GM19395 (cell line): ENCODE data around the gene OSBPL2.

Experiments used
- ATAC-seq: cut with Tn5 transposase; IDR thresholded peaks from one replicate; pipeline ENCODE4 v1.9.1; 2021; ENCODE audit warnings: mild to moderate bottlenecking, moderate library complexity; ENCODE audit not compliant: unreplicated experiment

The OSBPL2 gene

DNA sequence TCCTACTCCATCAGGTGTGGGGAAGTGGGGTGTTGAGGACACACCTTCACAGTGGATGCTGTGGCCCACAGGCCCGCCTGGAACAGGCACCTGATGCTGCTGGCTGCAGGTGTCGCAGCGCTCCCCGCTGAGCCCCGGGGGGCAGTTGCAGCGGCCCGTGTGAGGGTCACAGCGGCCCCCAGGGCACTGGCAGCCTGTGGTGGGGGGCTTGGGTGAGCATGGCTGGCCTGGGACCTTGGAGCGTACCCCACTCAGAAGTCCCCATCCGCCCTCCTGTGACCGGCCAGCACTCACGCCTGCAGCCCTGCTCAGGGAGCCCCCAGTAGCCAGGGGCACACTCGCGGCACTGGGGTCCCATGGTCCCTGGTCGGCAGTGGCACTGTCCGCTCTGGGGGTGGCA lies 83.7 kb downstream of the OSBPL2 start:
- no peak for ATAC-seq

DNA sequence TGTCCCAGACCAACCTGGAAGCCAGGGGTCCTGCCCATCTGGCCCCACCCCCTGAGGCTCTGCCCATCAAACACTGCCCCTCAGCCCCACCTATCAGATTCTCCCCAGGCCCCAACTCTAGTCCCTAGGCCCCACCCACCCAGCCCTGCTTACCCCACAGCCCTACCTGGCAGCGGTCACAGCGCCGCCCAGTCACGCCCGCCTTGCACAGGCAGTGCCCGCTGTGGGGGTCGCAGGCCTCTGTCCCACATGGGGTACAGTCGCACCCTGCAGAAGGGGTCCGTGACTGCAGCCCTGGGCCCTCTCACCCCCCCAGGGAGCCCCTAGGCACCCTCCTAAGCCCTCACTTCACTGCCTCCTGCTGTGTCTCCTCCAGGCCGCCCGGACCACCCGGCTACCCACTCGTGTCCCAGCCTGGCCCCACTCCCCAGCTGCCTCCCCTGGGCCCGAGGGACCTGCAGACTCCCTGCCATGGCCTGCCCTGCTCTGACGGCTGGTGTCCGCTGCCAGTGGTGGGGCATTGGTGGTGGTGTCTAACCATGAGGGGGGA lies 84.2 kb downstream of the OSBPL2 start:
- no peak for ATAC-seq

DNA sequence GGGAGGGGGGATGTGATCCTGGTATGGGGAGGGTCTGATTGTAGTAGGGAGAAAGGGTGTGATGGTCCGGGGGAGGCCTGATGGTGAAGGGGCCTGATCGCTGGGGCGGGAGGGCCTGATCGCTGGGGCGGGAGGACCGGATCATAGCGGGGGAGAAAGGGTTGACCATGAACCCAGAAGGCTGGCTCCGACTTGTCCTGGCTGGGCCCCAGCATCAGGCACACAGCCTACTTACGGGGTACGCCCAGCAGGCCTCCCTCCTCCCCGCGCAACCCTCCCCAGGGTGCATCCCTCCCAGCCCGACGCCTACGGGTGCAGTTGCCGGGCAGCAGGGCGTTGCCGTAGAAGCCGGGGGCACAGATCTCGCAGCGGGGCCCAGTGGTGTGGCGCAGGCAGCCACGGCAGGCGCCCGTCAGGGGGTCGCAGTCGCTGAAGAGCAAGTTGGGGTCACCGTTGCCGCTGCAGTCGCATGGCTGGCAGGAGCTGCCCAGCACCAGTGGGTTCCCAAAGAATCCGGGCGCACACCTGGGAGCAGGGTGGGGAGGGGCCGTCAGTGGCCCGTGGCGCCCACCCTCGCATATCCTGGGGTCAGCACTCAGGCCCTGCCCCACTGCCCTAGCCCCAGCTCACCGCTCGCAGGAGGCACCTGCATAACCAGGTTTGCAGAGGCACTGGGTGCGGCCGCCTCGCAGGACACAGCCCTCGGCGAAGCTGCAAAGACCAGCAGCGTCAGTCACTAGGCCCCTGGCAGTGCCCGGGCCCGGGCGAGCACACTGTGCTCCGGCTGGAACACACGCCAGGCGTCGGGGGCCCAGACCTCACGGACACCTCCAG lies 85.0 kb downstream of the OSBPL2 start:
- ATAC-seq: no peak

DNA sequence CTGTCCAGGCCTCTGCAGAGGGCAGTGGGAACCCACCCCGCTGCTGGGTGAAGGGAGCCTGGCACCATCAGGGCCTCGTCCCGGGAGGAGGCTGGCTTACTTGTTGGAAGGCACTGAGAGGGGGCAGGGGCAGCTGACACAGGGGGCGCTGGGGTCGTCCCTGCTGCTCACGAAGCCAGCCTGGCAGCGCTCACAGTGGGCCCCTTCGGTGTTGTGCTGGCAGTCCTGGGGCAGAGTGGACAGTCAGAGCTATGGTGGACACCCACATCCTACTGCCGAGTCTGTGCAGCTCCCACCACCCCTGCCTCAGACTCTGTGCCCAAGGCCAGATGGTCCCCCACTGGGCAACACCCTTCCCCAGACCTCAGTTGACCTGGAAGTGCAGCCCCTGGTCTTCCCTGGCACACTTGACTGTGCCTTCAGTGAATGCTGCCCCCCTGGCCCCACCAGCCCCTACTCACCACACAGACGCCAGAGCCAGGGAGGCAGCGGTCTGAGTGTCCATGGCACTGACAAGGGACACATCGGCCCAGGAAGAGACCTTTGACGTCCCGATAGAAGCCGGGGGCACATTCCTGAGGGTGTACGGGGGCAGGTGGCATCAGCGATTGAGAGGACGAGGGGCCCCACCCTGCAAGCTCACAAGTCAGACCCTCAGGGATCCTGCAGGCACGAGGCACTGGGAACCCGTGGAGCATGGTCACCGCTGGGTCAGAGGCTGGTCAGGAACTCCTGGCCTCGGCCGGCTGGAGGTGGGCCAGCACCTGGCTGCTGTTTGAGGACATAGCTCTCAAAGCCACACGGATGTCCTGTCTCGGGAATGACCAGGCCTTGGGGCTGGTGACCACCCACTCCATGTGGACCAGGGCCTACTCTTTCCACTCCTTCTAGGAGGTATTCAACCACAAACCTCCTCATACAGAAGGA lies 85.9 kb downstream of the OSBPL2 start:
- ATAC-seq: no peak

DNA sequence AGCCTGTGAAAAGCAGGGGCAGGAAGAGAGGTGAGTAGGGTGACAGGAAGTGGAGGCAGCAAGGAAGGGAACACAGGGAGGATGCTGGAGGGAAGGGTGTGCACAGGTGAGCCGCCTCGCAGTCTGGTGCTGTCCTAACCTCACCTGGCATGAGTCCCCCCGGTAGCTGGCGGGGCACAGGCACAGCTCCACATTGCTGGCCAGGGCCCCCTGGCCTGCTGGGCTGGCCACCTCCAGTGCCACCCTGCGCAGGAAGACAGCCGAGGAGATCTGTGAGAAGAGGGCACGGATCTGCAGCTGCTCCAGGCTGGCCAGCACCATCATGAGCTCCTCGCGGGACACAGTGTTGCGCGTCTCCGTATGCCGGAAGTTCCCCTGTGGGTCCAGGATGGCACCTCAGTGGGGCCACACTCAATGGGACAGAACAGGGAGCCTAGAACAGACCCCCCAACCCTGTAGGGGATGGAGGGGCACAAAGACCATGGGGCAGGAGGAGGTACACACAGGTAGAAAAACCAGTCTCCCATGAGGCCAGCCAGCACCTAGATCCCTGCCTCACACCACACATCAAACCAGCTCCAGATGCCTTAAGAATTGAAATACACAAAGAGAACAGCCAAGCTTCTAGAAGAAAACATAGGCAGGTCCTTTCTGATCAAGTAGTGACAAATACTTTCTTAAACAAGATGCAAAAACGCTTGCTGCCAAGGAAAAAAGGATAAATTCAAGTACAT lies 87.0 kb downstream of the OSBPL2 start:
- no peak for ATAC-seq

DNA sequence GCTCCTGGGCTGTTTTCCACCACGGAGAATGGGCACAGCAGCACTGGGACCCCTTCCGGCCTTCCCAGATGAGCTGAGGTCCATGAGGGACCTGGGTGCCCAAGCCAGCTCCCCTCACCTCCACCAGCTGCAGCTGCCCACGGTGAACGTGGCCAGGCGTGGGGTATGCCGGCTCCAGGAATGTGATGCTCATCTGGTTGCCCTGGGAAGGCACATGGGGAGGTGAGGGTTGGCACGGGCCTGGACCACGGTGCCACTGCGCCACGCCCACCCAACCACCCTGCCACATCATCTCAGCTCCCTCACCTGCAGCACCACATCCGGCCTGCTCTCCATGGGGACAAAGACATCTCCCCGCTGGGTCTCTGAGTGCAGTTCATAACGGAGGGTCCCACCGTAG lies 88.2 kb downstream of the OSBPL2 start:
- no peak for ATAC-seq

DNA sequence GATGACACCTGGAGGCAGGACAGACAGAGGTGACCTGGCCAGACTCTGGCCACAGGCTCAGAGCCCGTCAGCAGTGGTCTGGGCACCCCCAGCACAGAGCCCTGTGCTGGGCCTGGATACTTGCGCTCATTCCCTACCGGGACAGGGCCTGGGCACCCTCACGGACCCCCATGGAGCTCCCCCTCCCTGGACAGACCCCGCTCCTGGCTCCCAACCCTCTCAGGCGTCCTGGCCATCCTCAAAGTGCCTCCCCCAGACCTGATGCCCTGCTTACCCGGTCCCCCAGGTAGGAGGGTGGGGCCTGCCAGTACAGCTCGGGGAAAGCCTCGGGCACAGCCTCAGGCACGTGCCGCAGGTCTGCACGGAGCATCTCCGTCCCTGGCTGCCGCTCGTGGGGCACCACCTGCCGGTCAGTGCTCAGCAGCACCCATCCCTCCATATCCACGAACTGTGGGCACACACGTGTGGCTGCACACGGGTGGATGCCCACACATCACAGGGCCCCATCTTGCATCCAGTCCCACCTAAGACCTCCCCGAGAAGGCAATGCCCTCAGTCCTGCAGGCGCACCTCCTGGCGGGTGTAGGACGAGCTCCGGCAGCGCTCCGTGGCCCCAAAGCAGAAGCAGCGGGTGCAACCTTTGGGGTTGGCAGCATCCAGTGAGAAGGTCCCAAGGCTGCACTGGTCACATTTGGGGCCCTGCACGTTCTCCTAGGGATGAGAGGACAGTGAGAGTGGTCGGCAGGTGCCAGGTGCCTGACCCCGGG lies 88.8 kb downstream of the OSBPL2 start:
- no peak for ATAC-seq

DNA sequence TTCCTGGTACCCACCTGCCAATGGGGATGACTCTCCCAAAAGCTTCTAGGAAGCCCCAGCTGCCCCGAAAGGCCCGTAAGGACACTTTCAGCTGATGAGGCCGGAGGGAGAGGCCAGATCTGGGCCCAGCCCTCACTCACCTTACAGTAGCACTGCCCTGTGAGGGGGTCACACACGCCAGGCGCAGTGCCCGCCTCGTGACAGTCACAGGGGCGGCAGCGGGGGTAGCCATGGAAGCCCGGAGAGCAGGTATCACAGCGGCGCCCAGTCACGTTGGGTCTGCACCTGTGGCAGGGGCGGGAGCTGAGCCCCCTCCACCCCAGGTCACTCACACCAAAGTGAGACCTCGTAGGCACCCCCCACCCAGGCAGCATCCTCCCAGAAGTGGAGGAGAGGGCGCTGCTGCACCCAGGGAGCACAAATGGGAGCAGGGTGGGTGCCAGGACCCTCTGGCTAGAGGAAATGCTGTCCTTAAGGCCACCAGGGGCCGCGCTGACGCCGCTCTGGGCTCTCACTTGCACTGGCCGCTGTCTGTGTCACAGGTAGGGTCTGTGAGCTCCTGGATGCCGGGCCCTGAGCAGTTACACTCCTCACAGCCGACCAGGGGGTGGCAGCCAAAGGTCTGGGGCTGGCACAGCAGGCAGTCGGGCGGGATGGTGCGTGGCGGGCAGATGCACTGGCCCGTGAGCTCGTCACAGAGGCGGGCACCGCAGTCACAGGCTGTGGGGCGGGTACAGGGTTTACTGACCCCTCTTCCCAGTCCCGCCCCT lies 89.6 kb downstream of the OSBPL2 start:
- ATAC-seq: no peak

DNA sequence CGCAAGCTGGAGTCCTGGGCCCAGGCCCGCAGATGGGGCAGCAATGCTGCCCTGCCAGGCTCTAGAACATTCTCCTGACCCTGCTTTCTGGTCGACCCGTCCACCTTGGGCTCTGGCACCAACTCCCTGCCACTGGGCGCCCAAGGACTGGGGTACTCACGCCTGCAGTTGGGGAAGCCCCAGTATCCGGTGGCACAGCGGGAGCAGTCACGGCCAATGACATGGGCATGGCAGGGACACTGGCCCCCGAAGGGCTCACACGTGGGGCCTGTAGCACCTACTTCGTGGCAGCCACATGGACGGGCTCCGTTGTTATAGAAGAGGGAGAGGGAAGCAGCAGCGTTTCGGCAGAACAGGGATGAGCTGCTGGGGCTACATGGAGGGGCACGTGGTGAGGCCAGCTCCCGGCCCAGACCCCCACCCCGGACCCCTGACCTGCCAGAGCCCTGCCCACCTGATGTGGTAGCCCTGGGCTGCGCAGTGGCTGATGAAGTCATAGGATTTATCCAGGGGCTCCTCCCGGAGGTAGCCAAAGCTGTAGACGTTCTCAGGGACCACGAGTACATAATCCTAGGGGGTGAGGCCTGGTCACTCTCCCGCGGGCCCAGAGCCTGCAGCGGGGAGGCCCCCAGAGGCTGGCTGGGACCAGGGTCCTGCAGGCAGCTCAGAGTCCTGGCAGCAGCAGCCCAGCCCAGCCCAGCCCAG lies 90.5 kb downstream of the OSBPL2 start:
- no peak for ATAC-seq

DNA sequence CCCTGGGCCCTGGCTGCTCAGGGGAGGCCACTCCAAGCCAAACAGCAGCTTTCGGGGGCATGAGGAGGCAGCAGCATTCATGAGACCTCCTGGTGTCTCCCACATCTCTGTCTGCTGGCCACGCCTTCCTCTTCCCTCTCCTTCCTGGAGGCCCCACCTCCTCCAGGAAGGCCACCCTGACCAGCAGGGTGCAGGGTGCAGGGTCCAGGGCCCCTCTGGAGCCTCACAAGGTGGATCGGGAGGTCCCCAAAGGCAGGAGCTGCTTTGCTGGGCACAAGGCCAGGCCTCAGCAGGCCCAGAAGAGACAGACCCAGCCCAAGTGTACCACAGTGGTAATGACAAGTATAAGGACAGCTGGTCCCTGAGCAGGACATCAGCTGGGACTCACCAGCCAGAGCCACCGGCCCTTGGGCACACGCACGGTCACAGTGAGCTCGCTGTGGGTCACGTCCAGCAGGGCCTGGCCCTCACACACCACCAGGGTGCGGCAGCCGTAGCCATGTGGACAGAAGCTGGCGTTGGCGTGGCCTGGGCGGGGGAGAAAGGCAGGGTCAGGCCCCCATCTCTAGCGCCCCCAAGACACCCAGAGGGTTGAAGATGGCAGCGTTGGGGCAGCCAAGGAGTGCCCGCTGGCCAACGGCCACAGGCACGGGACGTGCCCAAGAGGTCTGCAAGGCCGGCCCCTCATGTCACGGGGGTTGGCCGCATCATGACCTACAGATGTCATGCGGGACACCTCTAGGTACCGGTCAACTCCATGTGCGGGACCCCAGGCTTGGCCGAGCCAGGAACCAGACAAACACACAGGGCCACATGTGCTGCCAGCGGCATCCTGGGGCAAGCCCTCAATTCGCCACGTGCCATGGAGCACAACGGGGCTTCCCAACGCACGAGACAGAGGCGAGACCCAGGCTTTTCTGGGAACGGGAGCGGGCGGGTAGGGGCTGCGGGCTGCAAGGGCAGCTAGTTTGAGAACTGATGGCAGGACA lies 91.4 kb downstream of the OSBPL2 start:
- ATAC-seq: no peak

DNA sequence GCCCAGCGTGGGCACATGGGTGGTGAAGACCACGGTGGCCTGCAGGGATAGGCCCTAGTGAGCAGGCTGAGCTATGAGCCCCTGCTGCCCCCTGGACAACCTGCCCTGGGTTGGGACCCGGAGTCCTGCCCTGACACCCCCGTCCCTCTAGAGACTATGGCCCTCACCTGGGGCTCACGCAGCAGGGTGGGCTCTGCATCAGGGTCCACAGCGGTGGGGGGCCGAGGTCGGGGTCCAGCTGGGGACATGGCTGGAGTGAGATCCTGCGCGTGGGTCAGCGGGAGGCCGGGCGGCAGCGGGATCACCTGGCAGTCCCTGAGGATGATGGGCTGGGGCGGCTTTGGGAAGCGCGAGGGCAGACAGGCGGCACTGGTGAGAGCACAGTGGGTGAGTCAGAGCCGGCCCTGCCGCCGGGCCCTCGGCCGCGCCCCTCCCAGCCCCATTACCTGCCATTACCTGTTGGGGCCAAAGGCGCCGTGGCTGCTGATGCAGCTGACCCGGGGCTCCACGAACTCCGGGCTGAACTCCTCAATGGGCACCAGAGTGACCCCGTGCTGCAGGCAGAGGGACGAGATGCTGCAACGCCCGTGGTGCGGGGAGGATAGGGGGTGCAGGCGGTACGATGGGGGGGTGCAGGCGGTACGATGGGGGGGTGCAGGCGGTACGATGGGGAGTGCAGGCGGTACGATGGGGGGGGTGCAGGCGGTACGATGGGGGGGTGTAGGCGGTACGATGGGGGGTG lies 92.4 kb downstream of the OSBPL2 start:
- no peak for ATAC-seq

DNA sequence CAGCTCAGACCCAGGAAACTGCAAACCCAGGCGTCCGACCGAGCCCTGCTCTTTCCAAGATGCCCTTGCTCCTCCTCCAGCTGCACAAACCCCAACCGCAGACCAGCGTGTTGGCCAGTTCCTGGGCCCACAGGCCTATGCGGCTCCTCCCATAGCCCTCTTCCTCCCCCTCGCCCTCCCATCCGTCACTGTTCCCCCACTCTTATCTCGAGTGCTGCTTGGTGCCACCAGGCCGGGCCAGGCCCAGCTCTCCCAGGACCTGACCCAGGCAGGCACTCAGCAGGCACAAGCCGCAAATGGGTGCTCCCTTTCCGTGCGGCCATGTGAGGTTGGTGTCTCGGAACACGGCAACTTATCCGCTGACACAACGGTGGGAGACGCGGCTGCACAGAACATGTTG lies 93.0 kb downstream of the OSBPL2 start:
- no peak for ATAC-seq

DNA sequence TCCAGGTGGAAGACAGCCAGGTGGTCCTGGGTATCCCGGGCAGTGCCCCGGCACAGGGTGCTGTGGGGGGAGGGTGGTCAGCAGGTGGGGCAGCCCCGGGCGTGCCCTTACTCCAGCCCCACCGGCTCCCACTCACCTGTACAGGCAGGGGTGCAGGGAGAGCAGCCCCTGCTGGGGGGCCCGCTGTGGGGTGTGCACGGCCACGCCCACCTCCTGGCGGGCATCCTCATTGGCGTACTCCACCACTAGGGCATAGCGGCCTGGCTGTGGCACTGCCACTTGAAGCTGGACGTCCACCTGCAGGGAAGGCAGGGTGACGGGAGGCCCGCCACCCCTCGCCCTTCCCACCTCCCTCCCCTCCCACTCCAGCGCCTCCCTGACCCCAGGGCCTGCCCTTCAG lies 94.1 kb downstream of the OSBPL2 start:
- no peak for ATAC-seq

DNA sequence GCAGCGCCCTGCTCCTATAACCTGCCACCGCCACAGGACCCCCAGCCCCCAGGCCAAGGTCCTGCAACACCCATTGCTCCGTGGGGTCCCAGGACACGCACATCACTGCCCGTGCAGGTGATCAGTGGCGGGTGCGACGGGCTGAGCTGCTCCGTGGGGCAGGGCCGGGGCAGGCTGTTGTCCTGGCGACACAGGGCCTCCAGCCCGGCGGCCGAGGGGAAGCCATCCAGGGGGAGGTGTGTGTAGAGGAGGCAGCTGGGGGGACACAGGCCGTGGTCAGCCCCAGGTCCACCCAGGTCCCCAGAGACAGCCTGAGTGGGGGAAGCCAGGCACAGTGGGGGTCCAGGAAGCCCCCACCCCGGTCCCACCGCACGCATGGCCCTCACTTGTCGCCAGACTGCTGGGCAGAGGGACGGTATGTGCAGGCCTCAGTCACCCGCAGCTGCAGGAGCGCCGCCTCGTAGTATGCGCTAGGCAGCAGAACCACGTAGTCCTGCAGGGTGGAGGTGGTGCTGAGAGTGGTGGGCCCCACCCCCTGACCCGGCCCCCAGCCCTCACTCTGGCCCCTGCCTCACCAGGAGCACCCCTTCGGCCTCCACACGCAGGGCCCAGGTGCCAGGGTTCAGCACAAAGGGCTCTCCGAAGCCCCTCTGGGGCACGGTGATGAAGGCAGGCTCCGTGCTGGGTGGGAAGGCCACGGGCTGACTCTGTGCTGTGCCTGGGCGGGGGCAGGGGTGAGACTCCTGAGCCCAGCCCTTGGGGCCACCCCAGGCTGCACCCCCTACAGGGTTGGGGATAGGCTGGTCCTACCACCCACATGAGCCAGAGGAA lies 94.9 kb downstream of the OSBPL2 start:
- no peak for ATAC-seq

DNA sequence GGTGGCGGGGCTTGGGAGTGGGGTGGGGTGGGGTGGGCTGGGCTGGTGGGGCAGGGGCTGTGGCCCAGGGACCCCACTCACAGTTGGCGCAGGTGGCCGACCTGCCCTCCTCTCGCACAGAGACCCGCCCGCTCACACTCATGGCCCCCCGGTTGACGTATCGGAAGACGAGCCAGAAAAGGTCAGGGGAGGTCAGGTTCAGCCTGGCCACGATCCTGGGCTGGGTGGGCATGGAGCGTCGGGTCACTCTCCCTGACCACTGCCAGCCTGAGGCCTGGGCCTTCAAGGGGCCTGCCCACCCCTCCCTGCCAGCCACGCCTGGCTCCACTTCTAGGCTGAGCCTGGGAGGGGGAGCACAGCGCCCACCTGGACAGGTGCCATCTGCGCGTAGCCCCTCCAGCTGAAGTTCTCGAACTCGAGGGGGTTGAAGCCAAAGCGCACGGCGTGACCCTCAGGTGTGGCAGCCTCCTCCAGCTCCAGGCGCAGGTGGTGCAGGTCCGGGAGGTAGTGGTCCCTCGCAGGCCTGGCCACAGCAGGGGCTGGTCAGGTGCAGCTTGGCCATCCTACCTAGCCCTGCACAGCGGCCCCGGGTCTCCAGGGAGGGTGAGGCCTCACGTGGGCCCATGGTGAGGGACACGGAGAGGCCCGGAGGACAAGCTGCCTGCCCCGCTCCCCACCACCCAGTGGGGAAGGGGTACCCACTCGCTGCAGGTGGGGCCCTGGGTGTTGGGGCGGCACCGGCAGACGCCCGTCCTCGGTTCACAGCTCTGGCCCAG lies 95.7 kb downstream of the OSBPL2 start:
- ATAC-seq: no peak
